ENCODE results near the gene MFAP2. TPM values are rescaled to one million over a fixed set of nuclear protein-coding genes. Genes with fewer than 3 reads are reported as not detected.
A peak's percentile ranks its signal among the peaks of the same experiment; 100 is the strongest.

Gene MFAP2
- total RNA-seq, 1 experiment from 2014 or later: 27.2 TPM

DNA sequence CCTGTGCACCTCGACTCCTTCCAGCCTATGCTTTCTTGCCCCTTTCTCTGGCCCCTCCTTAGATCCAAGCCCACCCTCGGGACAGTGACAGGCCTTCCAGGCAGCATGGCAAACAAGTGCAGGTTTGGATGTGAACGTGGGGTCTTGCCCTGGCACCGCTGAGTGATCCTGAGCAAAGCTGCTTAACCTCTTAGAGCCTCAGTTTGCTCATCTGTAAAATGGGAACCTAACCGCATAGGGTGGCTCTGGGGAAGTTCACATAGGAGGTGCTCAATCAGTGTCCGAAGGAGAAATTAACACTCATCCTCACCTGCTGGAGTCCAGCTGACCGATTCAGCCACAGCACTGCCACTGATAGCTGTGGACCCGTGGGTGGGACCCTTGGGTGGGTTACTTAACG lies 7.2 kb downstream of the MFAP2 start:
- no peaks in the 10 kb centered on the region for H3K9me3 ChIP-seq (ENCODE audit: low read depth, low read length, poor library complexity, severe bottlenecking)
- no peaks in the 10 kb centered on the region for H3K27me3 ChIP-seq (replicated peaks; ENCODE audit: insufficient read depth, low read depth, low read length, poor library complexity)
- ChIA-PET POLR2A (ENCODE audit: low non-redundant PET) (no interaction called here), CTCF (no interaction called here)
- DNase-seq (ENCODE audit: low spot score): no peak
- H3K4me1 ChIP-seq (ENCODE audit: insufficient read depth, low read length, poor library complexity, severe bottlenecking): no peaks in the 10 kb centered on the region
- H3K27ac ChIP-seq (ENCODE audit: low read depth, low read length, poor library complexity, severe bottlenecking): no peak overlapping the region
- no peaks in the 10 kb centered on the region for H3K36me3 ChIP-seq (ENCODE audit: insufficient read depth, low read length, poor library complexity, severe bottlenecking)
- no TSS peak for BruUV-seq (replicated peaks)
- H3K4me3 ChIP-seq (ENCODE audit: low read depth, low read length, poor library complexity, severe bottlenecking): no peak overlapping the region
- TF ChIP-seq, protein P1, sequence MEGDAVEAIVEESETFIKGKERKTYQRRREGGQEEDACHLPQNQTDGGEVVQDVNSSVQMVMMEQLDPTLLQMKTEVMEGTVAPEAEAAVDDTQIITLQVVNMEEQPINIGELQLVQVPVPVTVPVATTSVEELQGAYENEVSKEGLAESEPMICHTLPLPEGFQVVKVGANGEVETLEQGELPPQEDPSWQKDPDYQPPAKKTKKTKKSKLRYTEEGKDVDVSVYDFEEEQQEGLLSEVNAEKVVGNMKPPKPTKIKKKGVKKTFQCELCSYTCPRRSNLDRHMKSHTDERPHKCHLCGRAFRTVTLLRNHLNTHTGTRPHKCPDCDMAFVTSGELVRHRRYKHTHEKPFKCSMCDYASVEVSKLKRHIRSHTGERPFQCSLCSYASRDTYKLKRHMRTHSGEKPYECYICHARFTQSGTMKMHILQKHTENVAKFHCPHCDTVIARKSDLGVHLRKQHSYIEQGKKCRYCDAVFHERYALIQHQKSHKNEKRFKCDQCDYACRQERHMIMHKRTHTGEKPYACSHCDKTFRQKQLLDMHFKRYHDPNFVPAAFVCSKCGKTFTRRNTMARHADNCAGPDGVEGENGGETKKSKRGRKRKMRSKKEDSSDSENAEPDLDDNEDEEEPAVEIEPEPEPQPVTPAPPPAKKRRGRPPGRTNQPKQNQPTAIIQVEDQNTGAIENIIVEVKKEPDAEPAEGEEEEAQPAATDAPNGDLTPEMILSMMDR (conservative IDR thresholded peaks at IDR 0.05; ENCODE audit: low read depth, low read length): no peak
- TF ChIP-seq EZH2 (IDR thresholded peaks at IDR 0.05; ENCODE audit: borderline replicate concordance, low read depth, low read length, poor library complexity, severe bottlenecking): no peak
- intact Hi-C loops (cut with micrococcal nuclease; ENCODE audit: unreplicated experiment): no loop called here

DNA sequence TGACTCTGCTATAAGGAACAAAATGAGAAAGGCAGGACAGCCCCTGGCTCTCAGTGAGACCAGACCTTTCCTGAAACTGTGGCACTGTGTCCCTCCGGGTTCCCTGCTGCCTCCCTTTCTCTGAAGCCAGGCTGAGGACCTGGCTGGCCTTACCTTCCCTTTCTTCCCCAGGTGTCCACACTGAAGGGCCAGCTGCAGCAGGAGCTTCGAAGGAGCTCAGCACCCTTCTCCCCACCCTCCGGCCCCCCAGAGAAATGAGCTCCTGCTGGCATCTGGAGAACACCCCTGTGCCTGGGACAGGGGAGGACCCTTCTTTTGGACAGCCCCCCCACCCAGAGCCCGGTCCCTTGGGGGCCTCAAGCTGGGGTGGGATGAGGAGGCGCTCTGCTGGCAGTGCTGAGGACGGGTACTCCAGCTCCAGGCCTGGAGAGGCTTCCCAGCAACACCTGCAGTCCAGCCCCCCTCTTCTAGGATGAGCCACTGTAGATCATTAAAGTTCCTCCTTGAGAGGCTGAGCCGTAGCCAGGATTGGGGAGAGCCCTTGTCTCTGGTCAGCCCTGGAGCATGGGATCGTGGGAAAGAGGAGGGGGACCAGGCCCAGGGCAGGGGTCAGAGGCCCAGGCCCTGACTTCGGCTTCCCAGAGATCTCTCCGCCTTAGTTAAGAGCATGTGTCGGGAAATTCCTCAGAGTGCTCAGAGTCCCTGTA lies 8.1 kb downstream of the MFAP2 start:
- intact Hi-C loops (cut with micrococcal nuclease; ENCODE audit: unreplicated experiment): no loop called here
- ChIA-PET POLR2A (ENCODE audit: low non-redundant PET) (no interaction called here), CTCF (interaction anchor here (0.6 kb wide), 1 partner anchor 12 kb away, joined by 3 read pairs; no protein-coding TSS in a partner anchor)
- BruUV-seq (replicated peaks): TSS peak; percentile 82
- H3K9me3 ChIP-seq (ENCODE audit: low read depth, low read length, poor library complexity, severe bottlenecking): no peaks in the 10 kb centered on the region
- no peaks in the 10 kb centered on the region for H3K27me3 ChIP-seq (replicated peaks; ENCODE audit: insufficient read depth, low read depth, low read length, poor library complexity)
- no peak overlapping the region for H3K27ac ChIP-seq (ENCODE audit: low read depth, low read length, poor library complexity, severe bottlenecking)
- H3K4me3 ChIP-seq (ENCODE audit: low read depth, low read length, poor library complexity, severe bottlenecking): no peak overlapping the region
- no peak for TF ChIP-seq EZH2 (IDR thresholded peaks at IDR 0.05; ENCODE audit: borderline replicate concordance, low read depth, low read length, poor library complexity, severe bottlenecking)
- TF ChIP-seq, protein P1 (conservative IDR thresholded peaks at IDR 0.05; ENCODE audit: low read depth, low read length): no peak
- no peak for DNase-seq (ENCODE audit: low spot score)
- no peaks in the 10 kb centered on the region for H3K36me3 ChIP-seq (ENCODE audit: insufficient read depth, low read length, poor library complexity, severe bottlenecking)
- no peaks in the 10 kb centered on the region for H3K4me1 ChIP-seq (ENCODE audit: insufficient read depth, low read length, poor library complexity, severe bottlenecking)

DNA sequence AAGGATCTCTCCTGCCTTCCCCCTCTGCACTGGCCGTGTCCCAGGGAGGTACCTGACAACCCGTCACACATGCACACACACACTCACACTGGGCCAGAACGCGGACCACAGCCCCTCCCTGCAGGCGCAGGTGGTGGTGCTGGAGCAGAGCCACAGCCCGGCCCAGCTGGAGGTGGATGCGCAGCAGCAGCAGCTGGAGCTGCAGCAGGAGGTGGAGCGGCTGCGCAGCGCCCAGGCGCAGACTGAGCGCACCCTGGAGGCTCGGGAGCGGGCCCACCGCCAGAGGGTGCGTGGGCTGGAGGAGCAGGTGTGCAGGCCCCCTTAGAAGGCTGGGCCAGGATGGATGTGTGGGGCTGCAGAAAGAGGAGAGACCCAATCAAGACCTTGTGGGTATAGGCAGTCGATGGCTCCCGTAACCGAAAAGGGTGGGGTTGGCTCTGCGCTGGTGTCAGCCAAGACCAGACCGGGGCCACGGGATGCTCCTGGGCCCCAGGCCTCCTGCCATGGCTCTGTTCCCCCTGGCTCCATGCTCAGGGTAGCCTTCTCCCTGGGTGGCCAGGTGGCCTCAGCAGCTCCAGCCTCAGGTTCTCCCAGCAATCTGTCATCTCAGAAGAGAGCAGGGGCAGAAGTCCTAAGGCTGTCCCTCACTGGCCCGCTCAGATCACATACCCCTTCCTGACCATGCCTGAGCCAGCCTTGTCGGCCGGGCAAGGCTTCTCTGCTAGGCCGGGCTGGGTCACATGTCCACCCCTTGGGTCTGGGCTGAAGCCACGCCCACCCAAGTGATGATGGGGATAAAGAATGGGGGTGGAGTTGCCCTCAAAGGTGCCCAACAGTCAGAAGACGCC lies 8.9 kb downstream of the MFAP2 start:
- POLR2A ChIA-PET (ENCODE audit: low non-redundant PET): no interaction called here
- no peak for DNase-seq (ENCODE audit: low spot score)
- no peaks in the 10 kb centered on the region for H3K36me3 ChIP-seq (ENCODE audit: insufficient read depth, low read length, poor library complexity, severe bottlenecking)
- CTCF ChIA-PET: no interaction called here
- no peak for TF ChIP-seq EZH2 (IDR thresholded peaks at IDR 0.05; ENCODE audit: borderline replicate concordance, low read depth, low read length, poor library complexity, severe bottlenecking)
- TF ChIP-seq, protein P1 (conservative IDR thresholded peaks at IDR 0.05; ENCODE audit: low read depth, low read length): no peak
- intact Hi-C loops (cut with micrococcal nuclease; ENCODE audit: unreplicated experiment): no loop called here
- H3K27ac ChIP-seq (ENCODE audit: low read depth, low read length, poor library complexity, severe bottlenecking): no peak overlapping the region
- no peak overlapping the region for H3K4me3 ChIP-seq (ENCODE audit: low read depth, low read length, poor library complexity, severe bottlenecking)
- no peaks in the 10 kb centered on the region for H3K9me3 ChIP-seq (ENCODE audit: low read depth, low read length, poor library complexity, severe bottlenecking)
- BruUV-seq (replicated peaks): no TSS peak
- no peaks in the 10 kb centered on the region for H3K4me1 ChIP-seq (ENCODE audit: insufficient read depth, low read length, poor library complexity, severe bottlenecking)
- H3K27me3 ChIP-seq (replicated peaks; ENCODE audit: insufficient read depth, low read depth, low read length, poor library complexity): no peaks in the 10 kb centered on the region

Data from A673 (cell line).